ENCODE measurements around the gene EEA1. TPM values are rescaled to one million over a fixed set of nuclear protein-coding genes. Genes with fewer than 3 reads are reported as not detected.
A peak's percentile ranks its signal among the peaks of the same experiment; 100 is the strongest.

EEA1 gene
- total RNA-seq, 1 donor from 2014 or later: 22.2 TPM

- peaks cover 6% of the 10 kb centered on the region for H3K27me3 Mint-ChIP-seq
- no peaks in the 10 kb centered on the region for H3K4me1 Mint-ChIP-seq
- intact Hi-C loops (cut with micrococcal nuclease): no loop called here
- H3K4me3 Mint-ChIP-seq: no peak overlapping the region
- H3K36me3 Mint-ChIP-seq (ENCODE audit: low read depth): no peaks in the 10 kb centered on the region
- no peaks in the 10 kb centered on the region for H3K9me3 Mint-ChIP-seq
- DNase-seq: no peak
- no peak overlapping the region for H3K27ac Mint-ChIP-seq
Observed at GRCh38 chr12:92950011-92950410, 20.9 kb upstream of the EEA1 start.

- H3K9me3 Mint-ChIP-seq: no peaks in the 10 kb centered on the region
- no peak for DNase-seq
- H3K4me3 Mint-ChIP-seq: no peak overlapping the region
- no peak overlapping the region for H3K27ac Mint-ChIP-seq
- intact Hi-C loops (cut with micrococcal nuclease): no loop called here
- no peaks in the 10 kb centered on the region for H3K36me3 Mint-ChIP-seq (ENCODE audit: low read depth)
- no peaks in the 10 kb centered on the region for H3K4me1 Mint-ChIP-seq
- H3K27me3 Mint-ChIP-seq: peaks cover 6% of the 10 kb centered on the region
Observed at GRCh38 chr12:92949466-92949865, 20.4 kb upstream of the EEA1 start.

GRCh38 chr12:92947589-92948215, 18.6 kb upstream of the EEA1 start:
- intact Hi-C loops (cut with micrococcal nuclease): no loop called here
- Mint-ChIP-seq H3K4me1 (no peaks in the 10 kb centered on the region), H3K36me3 (ENCODE audit: low read depth) (no peaks in the 10 kb centered on the region), H3K9me3 (no peaks in the 10 kb centered on the region), H3K27me3 (peaks cover 6% of the 10 kb centered on the region), H3K27ac (no peak overlapping the region), H3K4me3 (no peak overlapping the region)
- DNase-seq: no peak

- H3K27ac Mint-ChIP-seq: no peak overlapping the region
- intact Hi-C loops (cut with micrococcal nuclease): no loop called here
- no peaks in the 10 kb centered on the region for H3K9me3 Mint-ChIP-seq
Observed at GRCh38 chr12:92945659-92946220, 16.6 kb upstream of the EEA1 start.

GRCh38 chr12:92943482-92944250, 14.6 kb upstream of the EEA1 start:
- peaks cover 4% of the 10 kb centered on the region for H3K27me3 Mint-ChIP-seq
- no peak for DNase-seq
- no peak overlapping the region for H3K27ac Mint-ChIP-seq
- no peak overlapping the region for H3K4me3 Mint-ChIP-seq
- no peaks in the 10 kb centered on the region for H3K9me3 Mint-ChIP-seq
- peaks cover 3% of the 10 kb centered on the region for H3K4me1 Mint-ChIP-seq
- intact Hi-C loops (cut with micrococcal nuclease): no loop called here
- no peaks in the 10 kb centered on the region for H3K36me3 Mint-ChIP-seq (ENCODE audit: low read depth)

More at GRCh38 chr12:92945659-92946220, 16.6 kb upstream of the EEA1 start:
- DNase-seq: no peak
- no peak overlapping the region for H3K4me3 Mint-ChIP-seq
- peaks cover 4% of the 10 kb centered on the region for H3K27me3 Mint-ChIP-seq
- no peaks in the 10 kb centered on the region for H3K36me3 Mint-ChIP-seq (ENCODE audit: low read depth)
- H3K4me1 Mint-ChIP-seq: peaks cover 3% of the 10 kb centered on the region

GRCh38 chr12:92942905-92943304, 13.8 kb upstream of the EEA1 start:
- intact Hi-C loops (cut with micrococcal nuclease): no loop called here
- Mint-ChIP-seq H3K9me3 (no peaks in the 10 kb centered on the region), H3K27me3 (peaks cover 4% of the 10 kb centered on the region), H3K4me3 (no peak overlapping the region), H3K4me1 (peaks cover 3% of the 10 kb centered on the region), H3K27ac (no peak overlapping the region), H3K36me3 (ENCODE audit: low read depth) (no peaks in the 10 kb centered on the region)
- no peak for DNase-seq

- Mint-ChIP-seq H3K9me3 (no peaks in the 10 kb centered on the region), H3K36me3 (ENCODE audit: low read depth) (no peaks in the 10 kb centered on the region), H3K4me1 (peaks cover 3% of the 10 kb centered on the region), H3K27ac (no peak overlapping the region), H3K4me3 (no peak overlapping the region), H3K27me3 (no peaks in the 10 kb centered on the region)
- no peak for DNase-seq
- intact Hi-C loops (cut with micrococcal nuclease): no loop called here
Observed at GRCh38 chr12:92939116-92939515, 10.0 kb upstream of the EEA1 start.

GRCh38 chr12:92938638-92939037, 9.5 kb upstream of the EEA1 start:
- Mint-ChIP-seq H3K4me1 (peaks cover 3% of the 10 kb centered on the region), H3K27ac (no peak overlapping the region), H3K9me3 (no peaks in the 10 kb centered on the region), H3K36me3 (ENCODE audit: low read depth) (no peaks in the 10 kb centered on the region), H3K4me3 (no peak overlapping the region), H3K27me3 (no peaks in the 10 kb centered on the region)
- intact Hi-C loops (cut with micrococcal nuclease): no loop called here
- DNase-seq: no peak

GRCh38 chr12:92938018-92938417, 8.9 kb upstream of the EEA1 start:
- intact Hi-C loops (cut with micrococcal nuclease): no loop called here

GRCh38 chr12:92933606-92934005, 4.5 kb upstream of the EEA1 start:
- H3K36me3 Mint-ChIP-seq (ENCODE audit: low read depth): no peaks in the 10 kb centered on the region
- no peak for DNase-seq
- no peak overlapping the region for H3K4me3 Mint-ChIP-seq
- H3K27me3 Mint-ChIP-seq: peaks cover 5% of the 10 kb centered on the region
- no peak overlapping the region for H3K27ac Mint-ChIP-seq
- no peaks in the 10 kb centered on the region for H3K9me3 Mint-ChIP-seq
- intact Hi-C loops (cut with micrococcal nuclease): no loop called here
- peaks cover 10% of the 10 kb centered on the region for H3K4me1 Mint-ChIP-seq

More at GRCh38 chr12:92938018-92938417, 8.9 kb upstream of the EEA1 start:
- H3K9me3 Mint-ChIP-seq: no peaks in the 10 kb centered on the region
- DNase-seq: no peak
- H3K27me3 Mint-ChIP-seq: no peaks in the 10 kb centered on the region
- H3K36me3 Mint-ChIP-seq (ENCODE audit: low read depth): no peaks in the 10 kb centered on the region
- H3K27ac Mint-ChIP-seq: no peak overlapping the region
- H3K4me3 Mint-ChIP-seq: no peak overlapping the region
- H3K4me1 Mint-ChIP-seq: peaks cover 3% of the 10 kb centered on the region

- Mint-ChIP-seq H3K4me1 (peaks cover 27% of the 10 kb centered on the region), H3K4me3 (peak overlapping the region; percentile 89), H3K36me3 (ENCODE audit: low read depth) (peaks cover 3% of the 10 kb centered on the region), H3K27ac (no peak overlapping the region), H3K27me3 (peaks cover 6% of the 10 kb centered on the region), H3K9me3 (no peaks in the 10 kb centered on the region)
- intact Hi-C loops (cut with micrococcal nuclease): no loop called here
- no peak for DNase-seq
Observed at GRCh38 chr12:92930421-92930820, 1.3 kb upstream of the EEA1 start.

GRCh38 chr12:92929983-92930382, 888 bp upstream of the EEA1 start:
- no peaks in the 10 kb centered on the region for H3K9me3 Mint-ChIP-seq
- H3K4me1 Mint-ChIP-seq: peaks cover 27% of the 10 kb centered on the region
- H3K4me3 Mint-ChIP-seq: peak overlapping the region; percentile 89
- DNase-seq: no peak
- peaks cover 6% of the 10 kb centered on the region for H3K36me3 Mint-ChIP-seq (ENCODE audit: low read depth)
- intact Hi-C loops (cut with micrococcal nuclease): loop anchor here (1.0 to 5.0 kb wide), 14 partner anchors 103 to 1277 kb away; partner anchors contain the start of genes BTG1, CRADD, NUDT4 and SOCS2
- H3K27ac Mint-ChIP-seq: peak overlapping the region; percentile 94
- peaks cover 6% of the 10 kb centered on the region for H3K27me3 Mint-ChIP-seq

GRCh38 chr12:92928421-92928961, 604 bp downstream of the EEA1 start:
- peak; percentile 81 for DNase-seq
- Mint-ChIP-seq H3K27me3 (peaks cover 6% of the 10 kb centered on the region), H3K9me3 (no peaks in the 10 kb centered on the region), H3K36me3 (ENCODE audit: low read depth) (peaks cover 9% of the 10 kb centered on the region), H3K27ac (peak overlapping the region; percentile 96), H3K4me1 (peaks cover 28% of the 10 kb centered on the region), H3K4me3 (peak overlapping the region; percentile 89)
- intact Hi-C loops (cut with micrococcal nuclease): loop anchor here (5.0 kb wide), 13 partner anchors 101 to 1279 kb away; partner anchors contain the start of genes BTG1, CRADD, NUDT4 and SOCS2
